GM10248 (cell line): Measurements from ENCODE around the gene MEN1.

Source experiments
- CTCF ChIA-PET: fragments of 300-600 bp; sonication (Branson Sonifier 250); formaldehyde crosslinking; extraction: SDS; loops from one replicate; lab custom pipeline; 2021; ENCODE audit warnings: antibody characterized with exemption; lab: Yijun Ruan, JAX
- POLR2A ChIA-PET: fragments of 350-650 bp; sonication (Branson Sonifier 250); formaldehyde crosslinking; extraction: SDS; loops from one replicate; lab custom pipeline; 2020; ENCODE audit warnings: antibody characterized with exemption; lab: Yijun Ruan, JAX
- DNase-seq: peaks from one replicate; pipeline ENCODE4 v3.0.0; 2012; ENCODE audit errors: extremely low spot score
- TF ChIP-seq, protein P1 (sequence below): IDR thresholded peaks from 2 replicates; pipeline ENCODE4 v1.5.1; 2012; ENCODE audit warnings: mild to moderate bottlenecking, low read depth; ENCODE audit errors: extremely low read depth, missing control alignments, control extremely low read depth

MEN1 gene

DNA sequence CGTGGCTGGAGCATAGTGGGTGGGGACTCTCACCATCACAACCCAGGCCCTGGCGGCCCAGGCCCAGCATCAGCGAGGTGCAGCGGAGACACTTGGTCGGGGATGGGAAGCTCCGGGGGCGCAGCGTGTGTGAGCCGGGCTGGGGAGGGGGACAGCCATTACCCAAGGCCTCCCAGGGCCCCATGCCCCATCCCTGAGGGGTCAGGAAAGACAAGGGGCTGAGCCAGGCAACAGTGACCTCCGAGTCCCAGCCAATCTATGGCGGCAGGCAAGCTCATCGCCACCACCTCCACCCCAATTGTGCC lies 22.8 kb upstream of the MEN1 start:
- no peak for DNase-seq
- ChIA-PET POLR2A (no interaction called here), CTCF (interaction anchor here (9.6 kb wide), 1 partner anchor 14 kb away, joined by 54 read pairs; no protein-coding TSS in a partner anchor)
- TF ChIP-seq, protein P1, sequence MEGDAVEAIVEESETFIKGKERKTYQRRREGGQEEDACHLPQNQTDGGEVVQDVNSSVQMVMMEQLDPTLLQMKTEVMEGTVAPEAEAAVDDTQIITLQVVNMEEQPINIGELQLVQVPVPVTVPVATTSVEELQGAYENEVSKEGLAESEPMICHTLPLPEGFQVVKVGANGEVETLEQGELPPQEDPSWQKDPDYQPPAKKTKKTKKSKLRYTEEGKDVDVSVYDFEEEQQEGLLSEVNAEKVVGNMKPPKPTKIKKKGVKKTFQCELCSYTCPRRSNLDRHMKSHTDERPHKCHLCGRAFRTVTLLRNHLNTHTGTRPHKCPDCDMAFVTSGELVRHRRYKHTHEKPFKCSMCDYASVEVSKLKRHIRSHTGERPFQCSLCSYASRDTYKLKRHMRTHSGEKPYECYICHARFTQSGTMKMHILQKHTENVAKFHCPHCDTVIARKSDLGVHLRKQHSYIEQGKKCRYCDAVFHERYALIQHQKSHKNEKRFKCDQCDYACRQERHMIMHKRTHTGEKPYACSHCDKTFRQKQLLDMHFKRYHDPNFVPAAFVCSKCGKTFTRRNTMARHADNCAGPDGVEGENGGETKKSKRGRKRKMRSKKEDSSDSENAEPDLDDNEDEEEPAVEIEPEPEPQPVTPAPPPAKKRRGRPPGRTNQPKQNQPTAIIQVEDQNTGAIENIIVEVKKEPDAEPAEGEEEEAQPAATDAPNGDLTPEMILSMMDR = no peak

DNA sequence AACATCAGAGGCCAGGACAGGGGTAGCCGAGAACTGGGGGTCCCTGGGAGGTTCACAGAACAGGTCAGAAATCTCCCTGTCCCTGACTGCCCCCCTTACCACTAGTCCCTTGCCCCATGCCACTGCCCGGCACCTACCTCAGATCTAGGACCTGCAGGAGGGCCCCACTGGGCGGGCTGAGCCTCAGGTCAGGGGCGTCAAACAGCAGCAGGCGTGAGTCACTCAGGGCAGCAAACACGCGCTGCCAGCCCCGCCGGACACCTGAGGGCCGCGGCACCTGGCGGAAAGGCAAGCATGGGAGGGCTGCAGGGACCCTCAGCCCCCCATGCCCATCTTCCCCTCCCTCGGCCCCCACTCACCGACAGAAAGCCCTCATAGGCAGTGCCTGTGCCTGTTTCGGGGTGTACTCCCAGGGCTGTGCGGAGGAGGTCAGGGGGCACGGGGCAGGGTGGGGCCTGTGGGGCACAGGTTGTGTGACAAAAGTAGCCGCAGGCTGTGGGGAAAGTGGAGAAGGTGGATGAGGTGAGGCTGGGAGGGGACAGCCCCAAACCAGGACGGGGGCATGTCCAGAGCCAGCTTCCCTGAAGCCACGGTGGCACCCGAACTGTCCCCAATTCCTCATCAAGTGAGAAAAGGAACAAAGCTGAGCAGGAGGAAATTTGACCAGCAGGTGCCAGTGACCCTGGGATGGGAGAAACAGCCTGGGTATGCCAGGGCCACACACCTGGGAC lies 22.3 kb upstream of the MEN1 start:
- no peak for DNase-seq
- CTCF ChIA-PET = interaction anchor here (9.6 kb wide), 1 partner anchor 14 kb away, joined by 54 read pairs; no protein-coding TSS in a partner anchor
- POLR2A ChIA-PET = no interaction called here
- TF ChIP-seq, protein P1 = no peak

DNA sequence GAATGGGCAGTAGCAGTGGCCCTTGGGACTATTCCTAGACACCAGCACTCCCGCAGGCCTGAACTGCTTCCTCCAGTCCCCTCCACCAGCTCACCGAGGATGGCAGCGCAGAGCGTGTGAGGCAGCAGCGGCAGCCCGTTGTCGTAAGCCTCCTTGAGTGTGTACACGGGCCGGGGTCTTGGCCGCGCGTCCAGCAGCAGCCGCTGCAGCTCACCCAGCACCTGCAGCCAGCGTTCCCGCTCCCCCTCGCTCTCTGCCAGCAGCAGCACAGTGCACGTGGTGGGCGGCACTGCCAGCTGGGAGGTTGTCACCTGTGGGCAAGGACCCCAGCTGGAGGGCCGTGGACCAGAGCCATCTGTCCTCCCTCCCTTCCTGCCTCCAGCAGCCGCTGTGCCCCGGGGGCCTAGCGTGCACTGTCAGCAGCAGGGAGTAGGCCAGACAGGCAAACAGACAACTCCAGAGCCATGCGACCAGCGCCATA lies 21.1 kb upstream of the MEN1 start:
- CTCF ChIA-PET = interaction anchor here (9.6 kb wide), 1 partner anchor 16 kb away, joined by 54 read pairs; no protein-coding TSS in a partner anchor
- TF ChIP-seq, protein P1 = no peak
- POLR2A ChIA-PET = no interaction called here
- DNase-seq = no peak

DNA sequence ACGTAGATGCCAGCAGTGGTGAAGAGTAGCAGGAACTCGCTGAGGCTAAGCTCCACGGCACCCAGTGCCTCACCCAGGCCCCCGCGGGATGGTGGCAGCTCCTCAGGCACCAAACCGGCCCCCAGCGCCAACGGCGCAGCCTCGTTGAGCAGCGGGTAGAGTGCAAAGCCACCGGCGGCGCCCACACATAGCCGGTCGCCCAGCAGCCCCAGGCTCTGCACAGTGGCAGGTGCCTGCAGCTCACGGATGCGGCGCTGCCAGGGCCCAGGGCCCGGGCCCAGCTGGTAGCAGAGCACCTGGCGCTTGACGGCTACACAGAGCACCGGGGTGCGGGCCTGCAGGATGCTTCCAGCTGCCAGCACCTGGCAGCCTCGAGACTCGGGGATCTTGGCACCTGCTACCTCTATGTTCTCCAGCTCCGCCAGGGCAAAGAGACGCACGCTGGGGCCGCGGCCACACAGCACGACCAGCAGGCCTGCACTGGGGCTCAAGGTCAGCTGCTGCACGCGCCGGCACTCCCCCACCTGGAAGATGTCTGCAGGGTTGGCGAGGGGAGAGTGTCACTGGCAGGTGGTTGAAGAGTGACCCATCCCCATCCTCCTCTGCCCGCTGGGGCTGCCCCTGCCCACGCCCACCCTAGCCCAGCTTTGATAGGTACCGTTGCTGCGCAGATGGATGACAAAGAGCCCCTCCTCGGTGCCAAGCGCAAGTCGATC lies 19.3 kb upstream of the MEN1 start:
- ChIA-PET CTCF (interaction anchor here (1.4 kb wide), 1 partner anchor 15 kb away, joined by 5 read pairs; the partner anchor contains the start of gene CDC42BPG), POLR2A (interaction anchor here (0.5 kb wide), 1 partner anchor 1637 kb away, joined by 4 read pairs; no protein-coding TSS in a partner anchor)

DNA sequence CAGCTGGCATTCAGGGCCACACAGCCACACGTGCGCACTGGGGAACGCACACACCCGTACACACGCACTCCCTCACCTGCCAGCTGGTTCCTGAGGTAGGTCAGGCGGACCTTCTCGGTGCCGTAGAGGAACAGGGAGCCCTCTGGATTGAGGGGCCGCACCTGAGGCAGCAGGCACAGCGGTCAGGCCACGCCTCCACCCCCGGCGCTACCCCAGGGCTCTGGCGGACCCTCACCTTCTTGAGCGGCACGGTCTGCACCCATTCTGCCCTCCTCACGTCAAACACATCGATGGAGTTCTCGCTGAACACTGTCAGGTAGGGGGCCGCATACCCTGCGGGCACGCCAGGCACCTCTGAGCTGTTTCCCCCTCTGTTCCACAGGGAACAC lies 17.1 kb upstream of the MEN1 start:
- TF ChIP-seq, protein P1 = no peak
- DNase-seq = no peak
- POLR2A ChIA-PET = interaction anchor here (0.6 kb wide), 1 partner anchor 1128 kb away, joined by 4 read pairs; no protein-coding TSS in a partner anchor
- CTCF ChIA-PET = interaction anchor here (1.2 kb wide), 1 partner anchor 488 kb away, joined by 3 read pairs; the partner anchor contains the start of gene CDC42EP2

More for the DNA sequence above, 19.3 kb upstream of the MEN1 start:
- no peak for DNase-seq
- TF ChIP-seq, protein P1 = no peak
